Anterior cingulate cortex (tissue), 58 donors: ENCODE measurements around the gene ACSF3.
A peak's percentile ranks its signal among the peaks of the same experiment; 100 is the strongest.

Source experiments
- DNase-seq, 58 donors: peaks; one replicate each; lab custom pipeline; 2025; lab: John Stamatoyannopoulos, UW

Gene ACSF3

DNA sequence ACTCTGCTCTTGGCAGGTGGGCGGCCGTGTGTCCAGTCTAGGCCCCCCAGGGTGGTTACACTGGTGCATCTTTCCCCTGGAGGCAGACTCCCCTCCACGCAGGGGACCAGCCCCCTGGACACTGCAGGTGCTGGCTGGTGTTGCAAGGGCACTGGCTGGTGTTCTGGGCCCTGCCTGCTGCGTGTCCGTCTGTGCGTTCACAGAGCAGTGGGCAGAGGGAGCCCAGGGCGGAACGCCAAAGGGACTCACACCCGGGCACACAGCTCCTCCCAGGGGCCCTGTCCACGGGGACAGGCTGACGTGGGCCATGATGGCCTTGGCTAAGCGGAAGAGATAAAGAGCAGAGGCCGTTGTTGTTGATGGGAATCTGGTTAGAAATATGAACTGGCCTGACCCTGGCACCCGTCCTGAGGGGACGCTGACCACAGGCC lies 27.3 kb downstream of the ACSF3 start:
- no peak for DNase-seq

DNA sequence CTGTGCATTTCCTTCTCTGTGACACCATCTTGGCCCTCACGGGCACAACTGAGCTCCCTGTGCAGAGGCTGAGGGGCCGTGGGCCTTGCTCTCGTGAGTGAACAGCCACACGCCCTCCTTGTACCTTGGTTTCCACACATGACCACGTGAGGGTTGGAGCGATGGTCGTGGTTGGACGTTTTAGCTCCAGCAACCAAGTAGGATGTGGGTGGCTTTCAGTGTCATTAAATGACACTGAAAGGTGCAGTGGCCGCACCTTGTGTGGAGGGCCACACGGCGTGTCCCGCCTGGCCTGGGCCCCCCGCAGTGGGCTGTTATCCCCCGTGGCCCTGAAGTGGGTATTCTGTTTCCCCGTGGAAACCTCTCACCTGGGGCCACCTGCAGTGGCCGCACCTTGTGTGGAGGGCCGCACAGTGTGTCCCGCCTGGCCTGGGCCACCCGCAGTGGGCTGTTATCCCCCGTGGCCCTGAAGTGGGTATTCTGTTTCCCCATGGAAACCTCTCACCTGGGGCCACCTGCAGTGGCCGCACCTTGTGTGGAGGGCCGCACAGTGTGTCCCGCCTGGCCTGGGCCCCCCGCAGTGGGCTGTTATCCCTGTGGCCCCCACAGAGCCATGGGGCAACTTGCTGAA lies 28.2 kb downstream of the ACSF3 start:
- DNase-seq, result no peak

DNA sequence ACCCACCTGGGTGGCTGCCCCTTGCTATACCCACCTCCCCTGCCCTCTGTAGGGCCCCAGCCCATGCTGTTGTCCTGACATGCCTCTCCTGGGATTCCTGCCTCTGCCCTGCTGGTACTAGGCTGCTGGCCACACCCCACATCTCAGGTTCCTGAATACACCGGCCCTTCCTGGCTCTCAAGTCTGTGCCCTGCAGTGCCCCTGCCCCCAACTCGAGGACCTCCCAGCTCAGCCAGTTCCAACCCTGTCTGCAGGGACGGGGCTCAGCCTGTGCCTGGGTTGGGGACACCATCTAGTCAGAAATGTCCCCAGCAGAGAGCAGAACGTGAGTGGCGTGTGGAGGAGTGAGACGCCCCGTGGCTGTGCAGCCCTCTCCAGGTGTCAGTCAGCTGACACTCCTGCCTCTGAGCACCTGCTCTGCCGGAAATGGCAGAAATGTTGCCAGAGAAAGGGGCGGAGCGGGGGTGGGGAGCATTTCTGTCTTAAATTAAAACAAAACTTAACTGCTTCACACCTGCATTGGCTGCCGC lies 28.7 kb downstream of the ACSF3 start:
- peak in 1 of 58 donors; percentile 12 for DNase-seq

DNA sequence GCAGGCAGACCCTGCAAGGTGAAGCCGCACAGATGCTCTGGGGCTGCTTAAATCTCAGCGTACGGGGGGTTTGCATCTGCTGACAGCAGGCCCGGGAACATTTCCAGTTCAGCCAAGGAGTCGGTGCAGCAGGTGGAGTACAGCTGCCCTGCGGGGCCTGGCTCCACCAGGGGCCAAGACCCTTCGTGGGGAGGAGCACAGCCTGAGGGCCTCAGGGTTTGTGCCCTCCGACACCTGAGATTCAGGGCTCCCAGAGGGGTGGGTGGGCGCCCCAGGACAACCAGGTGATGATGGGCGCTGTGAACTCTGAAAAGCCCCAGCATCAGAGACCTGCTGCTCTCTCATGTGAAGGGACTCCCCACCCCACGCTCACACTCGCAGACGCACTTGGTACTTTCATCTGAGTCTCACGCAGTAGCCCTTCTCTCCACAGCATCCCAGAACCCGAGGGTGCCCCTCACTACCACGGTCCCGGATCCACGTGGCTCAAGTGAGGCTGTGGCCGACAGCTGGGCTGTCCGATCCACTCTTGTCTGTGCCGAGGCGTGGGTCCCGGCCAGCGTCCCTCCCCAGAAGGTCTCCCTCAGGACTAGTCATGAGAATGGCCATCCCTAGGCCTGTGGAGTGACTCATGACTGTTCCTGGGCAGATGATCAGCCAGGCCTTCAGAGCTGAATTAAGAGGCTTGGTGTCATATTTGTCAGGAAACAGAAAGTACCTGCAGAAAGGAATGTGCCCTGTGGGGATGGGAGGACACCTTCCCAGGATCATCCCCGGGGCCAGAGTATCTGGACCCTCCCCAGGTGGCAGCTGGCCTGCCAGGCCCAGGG lies 29.6 kb downstream of the ACSF3 start:
- no peak for DNase-seq

DNA sequence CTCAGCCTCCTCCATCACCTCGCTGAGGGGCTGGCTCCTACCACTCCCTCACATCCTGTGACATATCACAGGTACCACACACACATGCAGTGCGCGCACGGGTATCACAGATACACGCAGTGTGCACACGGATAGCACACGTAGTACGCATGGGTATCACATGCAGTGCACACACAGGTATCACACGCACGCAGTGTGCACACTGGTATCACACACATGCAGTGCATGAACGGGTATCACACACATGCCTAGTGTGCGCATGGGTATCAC lies 30.1 kb downstream of the ACSF3 start:
- no peak for DNase-seq

DNA sequence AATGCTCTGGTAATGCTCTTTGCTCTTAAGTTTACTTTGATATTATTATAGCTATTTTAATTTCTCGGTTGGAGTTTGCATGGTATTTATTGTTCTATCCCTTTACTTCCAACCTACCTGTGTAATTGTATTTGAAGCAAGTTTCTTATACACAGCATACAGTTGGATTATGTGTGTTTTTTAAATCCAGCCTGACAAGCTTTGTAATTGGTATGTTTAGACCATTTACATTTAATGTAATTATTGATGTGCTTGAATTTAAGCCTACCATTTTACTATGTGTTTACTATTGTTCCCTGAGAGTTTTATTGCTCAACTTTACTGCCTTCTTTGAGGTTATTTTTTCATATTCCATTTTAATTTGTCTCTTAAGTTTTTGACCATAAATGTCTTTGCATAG lies 35.7 kb downstream of the ACSF3 start:
- no peak for DNase-seq

DNA sequence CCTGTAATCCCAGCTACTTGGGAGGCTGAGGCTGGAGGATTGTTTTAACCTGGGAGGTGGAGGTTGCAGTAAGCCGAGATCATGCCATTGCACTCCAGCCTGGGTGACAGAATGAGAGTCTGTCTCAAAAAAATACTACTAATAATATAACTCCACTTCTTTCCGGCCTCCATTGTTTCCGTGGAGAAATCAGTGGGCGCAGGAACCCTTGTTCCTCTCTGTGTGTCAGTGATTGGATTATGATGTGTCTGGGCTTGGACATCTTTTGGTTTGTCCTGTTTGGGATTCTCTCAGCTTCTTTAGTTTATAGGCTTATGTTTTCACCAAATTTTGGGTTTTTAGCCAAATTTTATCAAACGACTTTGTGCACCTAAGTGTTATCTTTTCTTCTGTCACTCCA lies 36.8 kb downstream of the ACSF3 start:
- DNase-seq, result no peak

DNA sequence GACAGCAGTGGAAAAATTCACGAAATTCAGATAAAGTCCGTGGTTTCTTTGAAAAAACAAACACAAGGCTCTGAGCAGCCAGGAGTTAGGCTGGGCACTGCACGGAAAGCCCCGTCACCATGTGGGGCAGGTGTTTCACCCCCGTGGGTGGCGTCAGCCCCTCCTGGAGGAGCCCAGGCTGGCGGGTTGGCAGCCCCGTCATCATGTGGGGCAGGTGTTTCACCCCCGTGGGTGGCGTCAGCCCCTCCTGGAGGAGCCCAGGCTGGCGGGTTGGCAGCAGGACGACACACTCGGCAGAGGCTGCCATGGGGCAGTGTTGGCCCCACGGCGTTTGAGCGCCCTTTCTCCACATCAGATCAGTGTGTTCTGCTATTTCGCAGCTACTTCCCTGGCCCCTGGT lies 38.1 kb downstream of the ACSF3 start:
- no peak for DNase-seq

DNA sequence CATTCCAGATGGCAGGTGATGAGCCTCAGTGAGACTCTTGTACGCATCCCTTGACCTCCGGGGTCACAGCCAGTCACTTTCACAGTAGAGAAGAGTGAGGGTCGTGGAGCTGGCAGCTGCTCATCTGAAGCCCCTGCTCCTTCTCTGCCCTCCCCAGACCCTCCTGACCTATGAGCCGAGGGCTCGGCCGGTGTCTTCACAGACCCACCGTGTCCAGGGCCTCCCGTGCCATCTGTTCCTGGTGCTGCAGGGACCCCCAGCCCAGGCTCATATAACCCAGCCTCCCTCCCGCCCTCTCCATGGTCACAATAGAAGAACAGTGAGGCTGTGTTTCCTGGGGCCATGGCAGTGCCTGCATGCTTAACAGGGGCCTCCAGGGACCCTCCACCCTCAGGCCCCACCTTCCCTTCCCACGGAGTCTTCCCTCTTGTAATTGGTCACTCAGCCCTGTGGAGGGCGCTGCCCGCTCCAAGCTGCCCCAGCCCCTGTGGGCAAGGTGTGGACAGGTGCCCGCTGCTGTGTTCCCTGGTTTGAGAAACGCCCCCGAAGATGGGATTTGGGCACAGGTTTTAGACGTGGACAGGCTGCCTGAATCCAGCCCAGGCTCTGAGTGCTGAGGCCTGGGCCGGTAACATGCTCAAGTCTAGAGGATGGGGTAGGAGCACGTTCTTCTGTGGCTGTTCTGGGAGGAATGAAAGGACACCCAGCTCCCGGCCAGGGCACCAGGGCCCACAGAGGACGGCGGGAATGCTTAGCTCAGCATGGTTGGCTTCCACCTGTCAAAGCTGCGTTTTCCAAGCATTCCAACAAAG lies 38.7 kb downstream of the ACSF3 start:
- DNase-seq, result no peak

DNA sequence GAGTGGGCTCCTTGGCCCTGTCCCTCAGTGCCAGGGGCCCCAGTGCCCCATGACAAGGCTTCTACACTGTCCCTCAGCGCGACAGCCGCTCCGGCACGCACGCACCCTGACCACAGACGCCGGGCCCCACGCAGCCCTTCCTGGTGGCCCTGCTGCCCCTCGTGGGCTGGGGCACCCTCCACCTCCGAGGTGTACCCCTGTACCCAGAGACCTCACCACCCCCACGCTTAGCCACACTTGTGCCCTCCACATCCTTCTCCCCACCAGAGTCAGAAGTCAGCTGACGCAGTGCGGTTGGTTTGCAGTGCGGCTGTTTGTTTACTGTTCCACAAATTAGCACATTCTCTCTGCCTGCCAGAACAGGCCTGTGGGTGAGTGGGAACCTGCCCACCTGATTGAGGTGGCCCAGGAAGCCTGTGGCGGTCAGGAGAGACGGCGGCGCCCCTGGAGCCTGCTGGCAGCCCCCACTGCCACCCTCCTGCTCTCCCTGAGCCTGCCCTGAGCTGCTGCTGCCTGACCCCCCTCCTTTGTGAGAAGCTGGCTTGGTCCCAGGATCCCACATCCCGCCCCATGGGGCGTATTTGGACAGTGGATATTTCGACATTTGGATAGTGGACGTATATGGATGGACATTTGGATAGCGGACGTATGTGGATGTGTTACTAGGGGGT lies 39.9 kb downstream of the ACSF3 start:
- no peak for DNase-seq

DNA sequence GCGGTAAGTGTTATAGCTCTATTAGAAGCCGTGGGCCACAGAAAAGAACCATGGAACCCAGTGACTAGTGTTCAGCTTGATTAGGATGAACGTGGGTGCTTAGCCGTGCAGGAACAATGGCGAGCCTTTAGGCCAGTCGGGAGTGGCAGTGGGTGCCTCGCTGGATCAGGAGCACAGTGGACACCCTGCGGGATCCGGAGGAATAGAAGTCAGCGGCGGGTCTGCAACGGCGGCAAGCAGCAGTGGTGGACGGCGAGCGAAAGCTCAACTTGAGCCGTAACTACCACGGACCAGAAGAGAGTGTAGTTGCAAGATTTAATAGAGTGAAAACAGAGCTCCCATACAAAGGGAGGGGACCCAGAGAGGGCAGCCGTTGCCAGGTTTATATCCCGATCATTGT lies 40.6 kb downstream of the ACSF3 start:
- DNase-seq, result no peak

DNA sequence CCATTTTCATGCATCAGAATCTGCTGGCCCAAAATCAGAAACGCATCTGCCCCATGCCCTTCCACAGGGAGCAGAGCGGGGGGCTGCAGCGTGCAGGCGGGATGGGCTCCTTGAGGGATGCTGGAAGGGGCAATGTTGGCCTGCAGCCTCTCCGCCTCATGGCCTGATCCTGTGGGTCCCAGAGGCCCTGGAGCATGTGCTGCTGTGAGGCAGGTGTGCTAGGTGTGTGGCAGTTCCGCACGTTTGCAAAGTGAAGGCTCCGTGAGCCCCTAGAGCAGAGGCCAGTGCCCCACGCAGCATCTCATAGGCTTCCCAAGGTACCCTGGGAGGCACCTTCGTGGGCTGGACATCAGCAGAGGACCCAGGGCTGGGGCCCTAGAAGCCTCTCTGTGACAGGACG lies 41.5 kb downstream of the ACSF3 start:
- no peak for DNase-seq

DNA sequence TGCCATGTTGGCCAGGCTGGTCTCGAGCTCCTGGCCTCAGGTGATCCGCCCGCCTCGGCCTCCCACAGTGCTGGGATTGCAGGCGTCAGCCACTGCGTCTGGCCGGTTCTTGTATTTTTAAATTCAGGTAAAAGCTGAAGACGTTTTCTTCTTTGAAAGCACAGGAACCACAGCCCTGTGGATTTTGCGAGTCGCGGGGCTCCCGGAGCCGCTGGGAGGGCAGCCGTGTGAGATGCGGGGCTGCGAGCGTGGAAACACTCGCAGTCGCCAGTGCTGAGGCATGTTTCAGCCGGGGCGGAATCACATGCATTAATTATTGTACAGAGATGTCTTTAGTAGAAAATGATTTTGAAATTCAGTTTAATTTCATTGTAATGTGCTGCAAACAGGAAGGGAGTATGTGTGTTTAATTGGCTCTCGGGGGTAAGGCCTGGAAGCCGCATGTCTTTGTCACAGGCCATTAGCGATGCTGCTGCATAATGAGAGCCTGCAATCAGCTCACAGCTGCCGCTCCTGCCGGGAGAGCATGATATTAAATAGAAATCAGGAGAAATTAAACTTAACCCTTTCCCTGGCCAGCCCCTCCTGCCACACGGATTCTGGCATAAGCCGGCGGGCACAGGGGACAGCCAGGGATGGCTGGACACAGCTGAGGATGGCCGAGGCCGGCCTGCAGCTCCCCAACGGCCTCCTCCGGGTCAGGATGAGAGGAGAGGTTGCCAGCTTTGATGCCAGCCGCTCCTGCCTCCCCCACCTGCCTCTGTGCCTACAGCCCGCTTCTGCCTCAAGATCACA lies 42.5 kb downstream of the ACSF3 start:
- peak in 1 of 58 donors; percentile 3 for DNase-seq

DNA sequence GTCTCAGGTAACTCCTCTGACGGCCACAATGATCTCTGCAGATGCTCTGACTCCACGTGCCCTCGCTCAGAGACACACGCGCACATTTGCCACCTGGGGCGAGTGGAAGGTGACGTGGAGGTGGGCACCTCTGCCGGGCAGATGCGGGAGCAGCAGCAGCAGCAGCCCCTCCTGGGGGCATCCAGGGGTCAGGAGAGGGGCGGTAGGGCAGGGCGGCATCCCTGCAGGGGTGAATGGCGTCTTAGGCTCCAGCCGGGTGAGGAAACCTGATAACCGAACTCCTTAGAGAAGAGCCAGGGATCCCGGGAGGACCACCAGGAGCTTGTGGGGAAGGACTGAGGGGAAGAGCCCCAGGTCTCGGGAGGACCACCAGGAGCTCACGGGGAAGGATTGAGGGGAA lies 43.3 kb downstream of the ACSF3 start:
- DNase-seq, result no peak

DNA sequence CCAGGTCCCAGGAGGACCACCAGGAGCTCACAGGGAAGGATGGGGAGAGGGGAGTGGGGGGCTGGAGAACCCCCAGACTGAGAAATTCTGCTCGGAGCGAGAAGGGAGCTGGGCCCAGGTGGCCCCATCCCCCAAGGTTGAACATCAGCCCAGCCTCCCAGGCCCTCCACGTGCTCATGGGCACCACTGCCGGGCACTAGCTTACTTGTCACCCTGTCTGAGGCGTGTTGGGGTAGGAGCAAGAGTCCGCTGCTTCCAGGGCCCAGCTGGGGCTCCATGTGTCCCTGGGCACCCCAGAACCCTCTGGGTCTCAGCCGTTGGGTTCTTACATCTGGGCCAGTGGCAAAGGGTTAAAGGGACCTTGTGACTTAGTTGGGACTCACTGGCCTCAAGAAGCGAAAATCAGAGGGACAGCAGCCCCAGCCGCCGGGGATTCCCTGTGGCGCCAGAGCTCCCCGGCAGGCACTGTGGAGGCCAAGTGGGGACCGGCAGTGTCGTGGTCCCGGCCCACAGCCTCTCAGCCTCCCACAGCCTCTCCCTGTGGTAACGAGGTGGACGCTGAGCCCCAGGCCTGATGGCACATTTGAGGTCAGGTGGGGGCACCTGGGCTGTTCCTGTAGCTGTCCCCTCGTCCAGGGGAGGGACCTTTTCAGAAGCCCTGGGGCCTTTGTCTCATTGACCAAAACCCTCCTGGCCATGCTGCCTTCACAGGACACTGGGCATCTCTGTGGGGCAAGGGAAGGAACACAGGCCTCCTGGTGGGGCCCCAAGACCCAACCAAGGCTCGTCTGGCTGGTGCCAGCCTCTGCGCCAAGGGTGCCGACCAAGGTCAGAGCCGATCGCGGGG lies 44.2 kb downstream of the ACSF3 start:
- no peak for DNase-seq

DNA sequence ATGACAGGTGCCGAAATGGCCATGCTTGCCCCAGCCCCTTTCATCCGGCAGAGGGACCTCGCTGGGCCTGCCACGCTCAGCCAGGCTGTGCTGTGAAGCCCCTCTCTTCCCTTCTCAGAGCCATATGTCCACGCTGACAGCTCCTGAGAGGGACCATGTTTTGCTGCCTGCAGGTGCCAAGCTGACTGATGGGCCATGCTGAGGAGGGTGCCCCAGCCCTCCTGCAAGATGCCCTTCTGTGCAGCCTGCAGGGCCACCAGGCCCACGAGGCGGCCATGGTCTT lies 44.8 kb downstream of the ACSF3 start:
- no peak for DNase-seq

DNA sequence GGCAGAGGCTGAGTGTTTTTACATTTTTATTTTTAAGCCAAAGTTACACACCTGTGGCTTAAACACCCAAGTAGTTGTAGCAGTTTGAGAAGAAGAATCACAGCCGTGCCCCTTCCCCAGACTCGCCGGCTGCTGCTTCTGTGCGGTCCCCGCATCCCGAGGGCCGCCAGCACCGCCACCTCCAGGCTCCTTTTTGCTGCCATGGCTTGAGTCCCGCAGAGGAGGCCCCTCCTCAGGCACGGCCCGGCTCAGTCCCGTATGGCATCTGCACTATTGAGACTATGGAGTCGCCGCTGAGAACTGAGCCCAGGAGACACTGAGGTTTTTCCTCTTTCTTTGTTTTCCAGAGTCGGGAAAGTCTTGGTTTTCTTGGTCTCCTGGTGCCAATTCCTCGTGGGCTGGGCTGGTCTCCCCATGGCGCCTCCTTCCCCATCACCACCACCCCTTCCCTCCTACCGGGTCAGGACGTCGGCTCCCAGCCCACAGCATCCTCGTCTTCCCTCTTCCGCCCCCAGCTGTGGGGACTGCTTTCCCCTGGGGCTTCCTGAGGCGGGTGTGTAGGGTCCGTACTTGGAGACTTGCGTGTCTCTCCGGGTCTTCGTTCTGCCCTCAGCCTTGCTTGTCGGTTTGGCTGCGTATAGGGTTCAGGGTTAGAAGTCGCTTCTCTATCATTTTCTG lies 45.3 kb downstream of the ACSF3 start:
- DNase-seq, result no peak

DNA sequence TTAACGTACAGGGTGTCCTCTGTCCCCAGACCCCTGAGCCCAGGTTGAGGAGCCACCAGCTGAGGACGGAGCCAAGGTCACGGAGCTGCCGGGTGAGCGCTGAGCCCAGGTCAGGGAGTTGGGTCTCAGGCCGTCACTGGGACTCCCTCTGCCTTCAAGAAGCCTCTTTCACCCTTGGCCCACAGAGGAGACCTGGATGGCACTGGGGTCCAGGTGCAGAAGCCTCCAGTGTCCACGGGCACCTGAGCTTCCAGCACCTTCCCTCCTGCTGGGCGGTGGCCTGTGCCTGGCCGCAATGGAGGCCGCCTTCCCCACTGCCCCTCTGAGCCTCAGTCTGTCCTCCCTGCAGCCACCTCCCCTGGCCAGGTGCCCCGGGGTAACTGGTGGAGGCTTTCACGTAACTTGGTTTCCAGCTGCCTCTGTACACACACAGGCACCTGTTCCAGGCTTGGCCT lies 46.3 kb downstream of the ACSF3 start:
- no peak for DNase-seq

DNA sequence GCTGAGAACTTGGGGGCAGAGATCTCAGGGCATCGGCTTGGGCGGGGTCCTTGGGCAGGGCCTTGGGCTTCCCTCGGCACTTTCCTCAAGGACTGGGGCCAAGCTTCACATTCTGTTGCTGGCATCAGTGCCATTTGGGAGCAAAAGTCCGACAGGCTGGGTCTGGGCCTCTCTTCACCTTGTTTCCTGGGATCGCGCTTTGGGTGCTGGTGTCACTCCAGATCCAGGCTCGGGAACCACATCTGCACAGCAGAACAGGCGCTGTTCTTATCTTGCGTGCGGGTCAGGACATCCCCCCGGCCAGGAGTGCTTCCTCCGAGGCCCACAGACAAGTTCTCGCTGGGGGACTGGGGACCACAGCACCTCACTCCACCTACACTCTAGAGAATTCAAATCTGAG lies 46.7 kb downstream of the ACSF3 start:
- no peak for DNase-seq
